ENCODE measurements around the gene SNX3. TPM values are rescaled to one million over a fixed set of nuclear protein-coding genes. Genes with fewer than 3 reads are reported as not detected.

SNX3 gene
- total RNA-seq, 4 donors from 2014 or later, result 81.2 to 136 (median 121) TPM

DNA sequence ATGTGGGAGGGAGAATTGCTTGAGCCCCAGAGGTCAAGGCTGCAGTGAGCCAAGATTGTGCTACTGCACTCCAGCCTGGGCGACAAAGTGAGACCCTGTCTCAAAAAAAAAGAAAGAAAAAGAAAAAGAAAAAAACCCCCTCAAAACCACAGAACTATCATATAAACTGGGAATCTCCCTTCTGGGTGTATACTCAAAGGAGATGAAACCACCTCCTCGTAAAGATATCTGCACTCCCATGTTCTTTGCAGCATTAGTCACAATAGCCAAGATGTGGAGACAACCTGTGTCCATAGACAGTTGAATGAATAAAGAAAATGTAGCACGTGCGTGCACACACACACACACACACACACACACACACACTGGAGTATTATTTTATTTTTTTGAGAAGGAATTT is 25.5 kb upstream of the SNX3 start:
- no peaks in the 10 kb centered on the region for H3K9me3 ChIP-seq
- H3K27ac ChIP-seq, result no peak overlapping the region
- TF ChIP-seq POLR2A (IDR thresholded peaks at IDR 0.05) (no peak), POLR2AphosphoS5 (IDR thresholded peaks at IDR 0.05) (no peak), EP300 (IDR thresholded peaks at IDR 0.05; ENCODE audit: low read depth) (no peak)
- TF ChIP-seq, protein P1, sequence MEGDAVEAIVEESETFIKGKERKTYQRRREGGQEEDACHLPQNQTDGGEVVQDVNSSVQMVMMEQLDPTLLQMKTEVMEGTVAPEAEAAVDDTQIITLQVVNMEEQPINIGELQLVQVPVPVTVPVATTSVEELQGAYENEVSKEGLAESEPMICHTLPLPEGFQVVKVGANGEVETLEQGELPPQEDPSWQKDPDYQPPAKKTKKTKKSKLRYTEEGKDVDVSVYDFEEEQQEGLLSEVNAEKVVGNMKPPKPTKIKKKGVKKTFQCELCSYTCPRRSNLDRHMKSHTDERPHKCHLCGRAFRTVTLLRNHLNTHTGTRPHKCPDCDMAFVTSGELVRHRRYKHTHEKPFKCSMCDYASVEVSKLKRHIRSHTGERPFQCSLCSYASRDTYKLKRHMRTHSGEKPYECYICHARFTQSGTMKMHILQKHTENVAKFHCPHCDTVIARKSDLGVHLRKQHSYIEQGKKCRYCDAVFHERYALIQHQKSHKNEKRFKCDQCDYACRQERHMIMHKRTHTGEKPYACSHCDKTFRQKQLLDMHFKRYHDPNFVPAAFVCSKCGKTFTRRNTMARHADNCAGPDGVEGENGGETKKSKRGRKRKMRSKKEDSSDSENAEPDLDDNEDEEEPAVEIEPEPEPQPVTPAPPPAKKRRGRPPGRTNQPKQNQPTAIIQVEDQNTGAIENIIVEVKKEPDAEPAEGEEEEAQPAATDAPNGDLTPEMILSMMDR (IDR thresholded peaks at IDR 0.05), result no peak
- no peak overlapping the region for H3K4me3 ChIP-seq
- DNase-seq, result no peak
- in situ Hi-C loops (cut with MboI; ENCODE audit: low pct_ligation_motif_present in 1 of 4, low pct_unique_long_range_greater_than_20kb in 1 of 4, low sequenced_read_pairs in 3 of 4), result no loop called here
- H3K4me1 ChIP-seq, result no peaks in the 10 kb centered on the region
- 90 to 100% methylated on average over 1 to 4 of the region's 4 CpGs for WGBS, 2 donors (ENCODE audit: low coverage in 1 of 2)
- intact Hi-C loops (cut with DNase I; ENCODE audit: low total_unique reads), result no loop called here
- no peaks in the 10 kb centered on the region for H3K27me3 ChIP-seq
- no peaks in the 10 kb centered on the region for H3K36me3 ChIP-seq

DNA sequence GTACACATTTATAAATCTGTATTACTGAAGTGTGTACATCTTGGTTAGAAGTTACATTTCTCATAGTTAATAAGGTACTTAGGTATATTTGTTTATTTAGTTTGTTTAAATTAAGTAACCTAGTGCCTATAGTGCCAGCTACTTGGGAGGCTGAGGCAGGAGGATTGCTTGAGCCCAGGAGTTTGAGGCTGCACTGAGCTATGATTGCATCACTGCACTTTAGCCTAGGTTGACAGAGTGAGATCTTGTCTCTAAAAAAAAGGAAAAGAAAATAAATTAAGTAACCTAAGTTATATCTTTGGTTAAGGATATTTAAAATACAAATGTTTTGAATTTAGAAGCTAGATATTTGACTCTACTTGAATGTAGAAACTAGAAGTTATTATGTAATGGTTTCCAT is 24.5 kb upstream of the SNX3 start:
- DNase-seq, result no peak
- Histone ChIP-seq H3K4me3 (no peak overlapping the region), H3K9me3 (no peaks in the 10 kb centered on the region), H3K36me3 (no peaks in the 10 kb centered on the region), H3K4me1 (no peaks in the 10 kb centered on the region), H3K27me3 (no peaks in the 10 kb centered on the region), H3K27ac (no peak overlapping the region)
- intact Hi-C loops (cut with DNase I; ENCODE audit: low total_unique reads) (no loop called here), in situ Hi-C loops (cut with MboI; ENCODE audit: low pct_ligation_motif_present in 1 of 4, low pct_unique_long_range_greater_than_20kb in 1 of 4, low sequenced_read_pairs in 3 of 4) (no loop called here)
- TF ChIP-seq, protein P1 (IDR thresholded peaks at IDR 0.05), result no peak
- TF ChIP-seq EP300 (IDR thresholded peaks at IDR 0.05; ENCODE audit: low read depth) (no peak), POLR2A (IDR thresholded peaks at IDR 0.05) (no peak), POLR2AphosphoS5 (IDR thresholded peaks at IDR 0.05) (no peak)

- TF ChIP-seq, protein P1 (IDR thresholded peaks at IDR 0.05), result no peak
- TF ChIP-seq POLR2A (IDR thresholded peaks at IDR 0.05) (no peak), EP300 (IDR thresholded peaks at IDR 0.05; ENCODE audit: low read depth) (no peak), POLR2AphosphoS5 (IDR thresholded peaks at IDR 0.05) (no peak)
- intact Hi-C loops (cut with DNase I; ENCODE audit: low total_unique reads), result no loop called here
- 67 to 90% methylated on average over 3 to 4 of the region's 4 CpGs for WGBS, 2 donors (ENCODE audit: low coverage in 1 of 2)
- DNase-seq, result no peak
- Histone ChIP-seq H3K27ac (no peak overlapping the region), H3K27me3 (no peaks in the 10 kb centered on the region), H3K4me3 (no peak overlapping the region), H3K9me3 (no peaks in the 10 kb centered on the region), H3K4me1 (no peaks in the 10 kb centered on the region), H3K36me3 (no peaks in the 10 kb centered on the region)
- in situ Hi-C loops (cut with MboI; ENCODE audit: low pct_ligation_motif_present in 1 of 4, low pct_unique_long_range_greater_than_20kb in 1 of 4, low sequenced_read_pairs in 3 of 4), result no loop called here
Observed at GRCh38 chr6:108277831-108278230, 17.0 kb upstream of the SNX3 start.

- intact Hi-C loops (cut with DNase I; ENCODE audit: low total_unique reads) (no loop called here), in situ Hi-C loops (cut with MboI; ENCODE audit: low pct_ligation_motif_present in 1 of 4, low pct_unique_long_range_greater_than_20kb in 1 of 4, low sequenced_read_pairs in 3 of 4) (no loop called here)
- no peak overlapping the region for H3K27ac ChIP-seq
- no peaks in the 10 kb centered on the region for H3K4me1 ChIP-seq
- DNase-seq, result no peak
- no peak for TF ChIP-seq POLR2AphosphoS5 (IDR thresholded peaks at IDR 0.05)
- TF ChIP-seq POLR2A (IDR thresholded peaks at IDR 0.05), result no peak
- TF ChIP-seq, protein P1 (IDR thresholded peaks at IDR 0.05), result no peak
- no peak for TF ChIP-seq EP300 (IDR thresholded peaks at IDR 0.05; ENCODE audit: low read depth)
- 86 to 100% methylated on average over 1 of the region's 1 CpG for WGBS, 2 donors (ENCODE audit: low coverage in 1 of 2)
- H3K36me3 ChIP-seq, result no peaks in the 10 kb centered on the region
- H3K27me3 ChIP-seq, result no peaks in the 10 kb centered on the region
- no peak overlapping the region for H3K4me3 ChIP-seq
- H3K9me3 ChIP-seq, result no peaks in the 10 kb centered on the region
Observed at GRCh38 chr6:108277295-108277694, 16.5 kb upstream of the SNX3 start.

Data from transverse colon (tissue), 4 donors.